ENCODE results near the gene MMP14. TPM values are rescaled to one million over a fixed set of nuclear protein-coding genes. Genes with fewer than 3 reads are reported as not detected.

MMP14 gene
- total RNA-seq, 1 experiment from 2014 or later, result 17.8 TPM

- Histone ChIP-seq H3K9ac (ENCODE audit: low read length) (peak within 1 kb of the TSS; percentile 93), H3K4me1 (ENCODE audit: control insufficient read depth in 1 of 2, insufficient read depth in 2 of 2, low read length in 2 of 2) (peaks cover 9 to 14% of the 10 kb centered on the region in 2 experiments), H2AFZ (ENCODE audit: low read depth, low read length, poor library complexity, severe bottlenecking) (peak within 1 kb of the TSS; percentile 29), H3K27ac (ENCODE audit: low read depth, low read length) (peak within 1 kb of the TSS; percentile 59), H3K79me2 (ENCODE audit: insufficient read depth, low read length) (peaks cover 17% of the 10 kb centered on the region), H3K4me2 (ENCODE audit: low read length) (peak within 1 kb of the TSS; percentile 80), H4K20me1 (ENCODE audit: insufficient read depth) (no peaks in the 10 kb centered on the region), H3K4me3 (replicated peaks in 1 of 2; ENCODE audit: low read depth in 1 of 2, low read length in 2 of 2) (peak within 1 kb of the TSS; percentile 92 to 95), H3K9me3 (ENCODE audit: control insufficient read depth in 1 of 2, insufficient read depth in 1 of 2, low read depth in 1 of 2, low read length in 2 of 2) (no peaks in the 10 kb centered on the region), H3K36me3 (ENCODE audit: control insufficient read depth in 1 of 2, insufficient read depth in 2 of 2, low read length in 2 of 2) (peaks cover 14 to 16% of the 10 kb centered on the region in 2 experiments), H3K9me2 (ENCODE audit: insufficient read depth) (no peaks in the 10 kb centered on the region), H3K27me3 (ENCODE audit: insufficient read depth, low read length) (no peaks in the 10 kb centered on the region)
- RAD21 ChIA-PET (ENCODE audit: low non-redundant PET in 1 of 2, low total read pairs in 2 of 2, uncharacterized antibody in 2 of 2, unreplicated experiment in 2 of 2), result no interaction called here
- POLR2A ChIA-PET, result no interaction called here
- DNase-seq (ENCODE audit: low read depth, low spot score), result peak; percentile 82
- intact Hi-C loops (cut with micrococcal nuclease), result no loop called here
- CTCF ChIA-PET, result interaction anchor here (0.7 to 1.5 kb wide), 2 partner anchors 23 to 24 kb away, joined by 3 read pairs; no protein-coding TSS in a partner anchor
- peak; percentile 90 for ATAC-seq
- no TSS peak for BruUV-seq (replicated peaks)
- TF ChIP-seq EZH2 (IDR thresholded peaks at IDR 0.05) (no peak), EZH2phosphoT487 (IDR thresholded peaks at IDR 0.05; ENCODE audit: borderline replicate concordance) (no peak), POLR2AphosphoS5 (IDR thresholded peaks at IDR 0.05; ENCODE audit: low read depth, low read length) (peak; percentile 89), YY1 (IDR thresholded peaks at IDR 0.05; ENCODE audit: extremely low read depth, insufficient replicate concordance, low read depth, low read length) (peak; percentile 99), JUND (IDR thresholded peaks at IDR 0.05) (no peak), EGR1 (IDR thresholded peaks at IDR 0.05; ENCODE audit: low read depth) (peak; percentile 80), SIN3A (IDR thresholded peaks at IDR 0.05; ENCODE audit: low read depth) (no peak), SRF (IDR thresholded peaks at IDR 0.05; ENCODE audit: low read depth) (no peak), ZFX (IDR thresholded peaks at IDR 0.05) (no peak), TCF7L2 (IDR thresholded peaks at IDR 0.05; ENCODE audit: borderline replicate concordance, extremely low read depth, insufficient read depth, insufficient read length) (no peak), RAD21 (IDR thresholded peaks at IDR 0.05; ENCODE audit: low read depth) (no peak), ELF1 (IDR thresholded peaks at IDR 0.05; ENCODE audit: borderline replicate concordance, low read depth) (peak; percentile 89), ZNF274 (IDR thresholded peaks at IDR 0.05; ENCODE audit: low read depth, low read length) (no peak), CBX3 (IDR thresholded peaks at IDR 0.05; ENCODE audit: low read depth) (no peak), ATF3 (IDR thresholded peaks at IDR 0.05) (no peak), SP1 (IDR thresholded peaks at IDR 0.05; ENCODE audit: low read depth) (peak; percentile 35; the same call in 1 of the 2 replicates), FOSL1 (IDR thresholded peaks at IDR 0.05; ENCODE audit: low read depth) (0 out of 2 replicates have a peak, but pooled peaks have one; percentile 16), CEBPB (IDR thresholded peaks at IDR 0.05; ENCODE audit: low read depth) (no peak), POLR2A (IDR thresholded peaks at IDR 0.05; ENCODE audit: borderline replicate concordance, extremely low read depth, insufficient read depth, insufficient read length) (peak; percentile 76), MAX (IDR thresholded peaks at IDR 0.05) (peak; percentile 59; the same call in 1 of the 2 replicates)
- TF ChIP-seq, protein P1, sequence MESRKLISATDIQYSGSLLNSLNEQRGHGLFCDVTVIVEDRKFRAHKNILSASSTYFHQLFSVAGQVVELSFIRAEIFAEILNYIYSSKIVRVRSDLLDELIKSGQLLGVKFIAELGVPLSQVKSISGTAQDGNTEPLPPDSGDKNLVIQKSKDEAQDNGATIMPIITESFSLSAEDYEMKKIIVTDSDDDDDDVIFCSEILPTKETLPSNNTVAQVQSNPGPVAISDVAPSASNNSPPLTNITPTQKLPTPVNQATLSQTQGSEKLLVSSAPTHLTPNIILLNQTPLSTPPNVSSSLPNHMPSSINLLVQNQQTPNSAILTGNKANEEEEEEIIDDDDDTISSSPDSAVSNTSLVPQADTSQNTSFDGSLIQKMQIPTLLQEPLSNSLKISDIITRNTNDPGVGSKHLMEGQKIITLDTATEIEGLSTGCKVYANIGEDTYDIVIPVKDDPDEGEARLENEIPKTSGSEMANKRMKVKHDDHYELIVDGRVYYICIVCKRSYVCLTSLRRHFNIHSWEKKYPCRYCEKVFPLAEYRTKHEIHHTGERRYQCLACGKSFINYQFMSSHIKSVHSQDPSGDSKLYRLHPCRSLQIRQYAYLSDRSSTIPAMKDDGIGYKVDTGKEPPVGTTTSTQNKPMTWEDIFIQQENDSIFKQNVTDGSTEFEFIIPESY (IDR thresholded peaks at IDR 0.05; ENCODE audit: extremely low read depth, insufficient replicate concordance, low read length), result peak; percentile 90
- TF ChIP-seq, protein P2, sequence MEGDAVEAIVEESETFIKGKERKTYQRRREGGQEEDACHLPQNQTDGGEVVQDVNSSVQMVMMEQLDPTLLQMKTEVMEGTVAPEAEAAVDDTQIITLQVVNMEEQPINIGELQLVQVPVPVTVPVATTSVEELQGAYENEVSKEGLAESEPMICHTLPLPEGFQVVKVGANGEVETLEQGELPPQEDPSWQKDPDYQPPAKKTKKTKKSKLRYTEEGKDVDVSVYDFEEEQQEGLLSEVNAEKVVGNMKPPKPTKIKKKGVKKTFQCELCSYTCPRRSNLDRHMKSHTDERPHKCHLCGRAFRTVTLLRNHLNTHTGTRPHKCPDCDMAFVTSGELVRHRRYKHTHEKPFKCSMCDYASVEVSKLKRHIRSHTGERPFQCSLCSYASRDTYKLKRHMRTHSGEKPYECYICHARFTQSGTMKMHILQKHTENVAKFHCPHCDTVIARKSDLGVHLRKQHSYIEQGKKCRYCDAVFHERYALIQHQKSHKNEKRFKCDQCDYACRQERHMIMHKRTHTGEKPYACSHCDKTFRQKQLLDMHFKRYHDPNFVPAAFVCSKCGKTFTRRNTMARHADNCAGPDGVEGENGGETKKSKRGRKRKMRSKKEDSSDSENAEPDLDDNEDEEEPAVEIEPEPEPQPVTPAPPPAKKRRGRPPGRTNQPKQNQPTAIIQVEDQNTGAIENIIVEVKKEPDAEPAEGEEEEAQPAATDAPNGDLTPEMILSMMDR (IDR thresholded peaks at IDR 0.05 in 2 of 3, conservative IDR thresholded peaks at IDR 0.05 in 1 of 3; ENCODE audit: borderline replicate concordance in 1 of 3, insufficient read depth in 1 of 3, low read depth in 2 of 3, low read length in 2 of 3), result no peak
These were observed 6.5 kb upstream of the MMP14 start, which contains the start of gene MRPL52 for GRCh38 chr14:22829661-22830442. MRPL52 (plus strand) TSS chr14:22829887; CDS start chr14:22829913, 26 bp downstream.
